Muscle layer of colon (tissue), 2 donors: ENCODE data around the gene MARCHF3.
A peak's percentile ranks its signal among the peaks of the same experiment; 100 is the strongest.

Experiments
- H3K27ac ChIP-seq: one replicate; pipeline ENCODE4 v1.7.0; 2013; ENCODE audit warnings: low read depth, mild to moderate bottlenecking, low read length, moderate library complexity
- H3K27me3 ChIP-seq, 2 donors: one replicate each; pipeline ENCODE4 v1.7.0; 2013; ENCODE audit warnings: low read length in 2 of 2, mild to moderate bottlenecking in 2 of 2; ENCODE audit not compliant: insufficient read depth in 2 of 2, control insufficient read depth in 1 of 2
- H3K36me3 ChIP-seq: one replicate; pipeline ENCODE4 v1.7.0; 2013; ENCODE audit warnings: mild to moderate bottlenecking, low read length; ENCODE audit not compliant: insufficient read depth
- H3K4me1 ChIP-seq: one replicate; pipeline ENCODE4 v1.7.0; 2013; ENCODE audit warnings: mild to moderate bottlenecking, low read length; ENCODE audit not compliant: insufficient read depth
- H3K4me3 ChIP-seq, 2 donors: one replicate each; pipeline ENCODE4 v1.7.0; 2013; ENCODE audit warnings: low read length in 2 of 2, low read depth in 1 of 2, mild to moderate bottlenecking in 1 of 2, moderate library complexity in 1 of 2
- H3K9ac ChIP-seq: one replicate; pipeline ENCODE4 v1.7.0; 2013; ENCODE audit warnings: low read length
- H3K9me3 ChIP-seq: one replicate; pipeline ENCODE4 v1.7.0; 2013; ENCODE audit warnings: mild to moderate bottlenecking, low read length
- donor health status: abdominal sarcoma.
- donor health status: Adenocarcinoma of cecum.

Gene MARCHF3

GRCh38 chr5:127030259-127031146 lies at the start of gene MARCHF3:
Gene MARCHF3, minus strand, starts transcription at chr5:127030558. Its CDS starts 112,387 bp downstream, at chr5:126918171.
- peak within 1 kb of the TSS; percentile 56 for H3K27ac ChIP-seq
- H3K9ac ChIP-seq = peak within 1 kb of the TSS; percentile 2
- H3K4me3 ChIP-seq = peak within 1 kb of the TSS; percentile 65 to 75
- no peaks in the 10 kb centered on the region for H3K36me3 ChIP-seq
- H3K9me3 ChIP-seq = no peaks in the 10 kb centered on the region
- no peaks in the 10 kb centered on the region for H3K4me1 ChIP-seq
- peaks cover 0 to 8% of the 10 kb centered on the region in 2 donors for H3K27me3 ChIP-seq

- Histone ChIP-seq H3K4me3 (no peak overlapping the region), H3K27me3 (no peaks in the 10 kb centered on the region), H3K9me3 (no peaks in the 10 kb centered on the region), H3K9ac (no peak overlapping the region), H3K4me1 (no peaks in the 10 kb centered on the region), H3K27ac (no peak overlapping the region), H3K36me3 (no peaks in the 10 kb centered on the region)
These were observed 49.7 kb upstream of the MARCHF3 start for GRCh38 chr5:127079994-127080491.

- H3K36me3 ChIP-seq = no peaks in the 10 kb centered on the region
- no peaks in the 10 kb centered on the region for H3K27me3 ChIP-seq
- no peak overlapping the region for H3K9ac ChIP-seq
- H3K4me3 ChIP-seq = no peak overlapping the region
- no peak overlapping the region for H3K27ac ChIP-seq
- peaks cover under 1% of the 10 kb centered on the region for H3K4me1 ChIP-seq
- H3K9me3 ChIP-seq = no peaks in the 10 kb centered on the region
These were observed 47.0 kb upstream of the MARCHF3 start for GRCh38 chr5:127077366-127077765.

- H3K4me3 ChIP-seq = no peak overlapping the region
- H3K27me3 ChIP-seq = no peaks in the 10 kb centered on the region
- no peaks in the 10 kb centered on the region for H3K9me3 ChIP-seq
- H3K27ac ChIP-seq = no peak overlapping the region
- no peaks in the 10 kb centered on the region for H3K36me3 ChIP-seq
- peaks cover 4% of the 10 kb centered on the region for H3K4me1 ChIP-seq
- H3K9ac ChIP-seq = no peak overlapping the region
These were observed 46.2 kb upstream of the MARCHF3 start for GRCh38 chr5:127076315-127077129.

GRCh38 chr5:127074466-127074865 lies 44.1 kb upstream of the MARCHF3 start:
- Histone ChIP-seq H3K9me3 (no peaks in the 10 kb centered on the region), H3K27ac (no peak overlapping the region), H3K36me3 (no peaks in the 10 kb centered on the region), H3K4me1 (peaks cover 4% of the 10 kb centered on the region), H3K4me3 (no peak overlapping the region), H3K9ac (no peak overlapping the region), H3K27me3 (no peaks in the 10 kb centered on the region)

- Histone ChIP-seq H3K9me3 (no peaks in the 10 kb centered on the region), H3K4me3 (peak within 1 kb of the TSS; percentile 59 to 79), H3K4me1 (peaks cover 4% of the 10 kb centered on the region), H3K27ac (peak within 1 kb of the TSS; percentile 31), H3K9ac (peak within 1 kb of the TSS; percentile 28), H3K36me3 (no peaks in the 10 kb centered on the region), H3K27me3 (no peaks in the 10 kb centered on the region)
These were observed 42.8 kb upstream of the MARCHF3 start, which contains the start of gene C5orf63 for GRCh38 chr5:127072861-127073846. Gene C5orf63, minus strand, starts transcription at chr5:127073502. Its CDS starts 14,507 bp downstream, at chr5:127058995.

- H3K4me1 ChIP-seq = peaks cover 4% of the 10 kb centered on the region
- no peak overlapping the region for H3K4me3 ChIP-seq
- H3K9ac ChIP-seq = no peak overlapping the region
- no peaks in the 10 kb centered on the region for H3K36me3 ChIP-seq
- H3K27ac ChIP-seq = no peak overlapping the region
- no peaks in the 10 kb centered on the region for H3K9me3 ChIP-seq
- no peaks in the 10 kb centered on the region for H3K27me3 ChIP-seq
These were observed 39.9 kb upstream of the MARCHF3 start for GRCh38 chr5:127070243-127070642.

- Histone ChIP-seq H3K9ac (no peak overlapping the region), H3K27ac (no peak overlapping the region), H3K36me3 (no peaks in the 10 kb centered on the region), H3K27me3 (no peaks in the 10 kb centered on the region), H3K4me3 (no peak overlapping the region), H3K4me1 (peaks cover 4% of the 10 kb centered on the region), H3K9me3 (no peaks in the 10 kb centered on the region)
These were observed 38.3 kb upstream of the MARCHF3 start for GRCh38 chr5:127068493-127069214.

- Histone ChIP-seq H3K27ac (no peak overlapping the region), H3K9me3 (no peaks in the 10 kb centered on the region), H3K4me3 (no peak overlapping the region), H3K36me3 (no peaks in the 10 kb centered on the region), H3K9ac (no peak overlapping the region), H3K27me3 (no peaks in the 10 kb centered on the region), H3K4me1 (no peaks in the 10 kb centered on the region)
These were observed 36.4 kb upstream of the MARCHF3 start for GRCh38 chr5:127066721-127067120.

- Histone ChIP-seq H3K27me3 (no peaks in the 10 kb centered on the region), H3K4me3 (no peak overlapping the region), H3K36me3 (no peaks in the 10 kb centered on the region), H3K27ac (no peak overlapping the region), H3K9me3 (no peaks in the 10 kb centered on the region), H3K4me1 (no peaks in the 10 kb centered on the region), H3K9ac (no peak overlapping the region)
These were observed 34.0 kb upstream of the MARCHF3 start for GRCh38 chr5:127064253-127064840.
